ENCODE data around the gene MYBPH.

Gene MYBPH

DNA sequence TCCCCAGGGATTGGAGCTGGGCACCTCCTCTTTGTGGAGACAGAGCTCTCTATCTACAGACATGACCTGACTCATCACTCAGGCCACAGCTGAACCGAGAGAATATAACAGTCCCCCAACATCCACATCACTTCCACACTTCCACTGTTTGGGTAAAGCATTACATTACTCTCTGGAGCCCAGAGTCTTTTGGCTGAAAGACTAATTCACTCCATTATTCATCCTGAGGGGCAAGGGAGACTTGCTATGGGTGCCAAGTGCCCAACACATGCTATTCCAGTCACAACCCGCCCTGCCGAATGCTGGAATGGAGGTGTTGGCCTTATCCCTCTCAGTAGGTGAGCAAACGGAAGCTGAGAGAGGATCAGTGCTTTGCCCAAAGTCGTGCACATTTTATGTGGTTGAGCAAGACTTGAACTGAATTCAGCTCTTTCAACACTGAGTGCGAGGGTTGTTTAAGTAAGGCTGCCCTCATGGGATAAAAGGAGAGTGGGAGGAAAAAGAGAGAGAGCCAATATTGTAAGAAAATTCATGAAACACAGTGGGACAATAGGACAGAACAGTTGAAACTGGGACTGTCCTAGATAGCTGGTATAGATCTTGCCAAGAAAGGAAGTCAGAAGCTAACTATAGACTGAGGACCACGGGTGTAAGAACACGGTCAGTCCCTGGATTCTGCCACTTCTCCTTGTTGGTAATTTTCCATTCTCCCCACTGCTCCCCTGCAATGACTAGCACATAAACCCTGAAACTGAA, 24.4 kb upstream of the MYBPH start:
- DNase-seq: no peak

DNA sequence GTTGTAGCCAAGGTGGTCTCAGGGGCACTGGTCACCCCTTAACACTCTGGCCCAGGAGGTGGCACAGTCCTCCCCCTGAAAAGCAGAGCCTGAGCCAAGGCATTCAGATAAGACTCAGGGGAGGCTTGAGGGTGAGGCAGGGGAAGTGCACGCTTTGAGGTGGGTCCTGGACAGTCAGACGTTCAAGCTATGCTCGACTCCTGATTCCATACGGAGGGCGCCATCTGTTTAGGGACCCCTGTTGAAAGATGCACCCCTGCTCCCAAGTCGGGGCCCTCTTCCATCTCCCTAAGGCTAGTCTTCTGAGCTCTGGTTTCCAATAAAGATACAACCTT, 23.8 kb upstream of the MYBPH start:
- no peak for DNase-seq

GRCh38 chr1:203199002-203199401, 23.4 kb upstream of the MYBPH start:
- no peak for DNase-seq

- no peak for DNase-seq
Observed at GRCh38 chr1:203197625-203198024, 22.0 kb upstream of the MYBPH start.

GRCh38 chr1:203196371-203196770, 20.7 kb upstream of the MYBPH start:
- no peak for DNase-seq

GRCh38 chr1:203190949-203191348, 15.3 kb upstream of the MYBPH start:
- DNase-seq: no peak

- no peak for DNase-seq
Observed at GRCh38 chr1:203189951-203190352, 14.3 kb upstream of the MYBPH start.

GRCh38 chr1:203188686-203189232, 13.1 kb upstream of the MYBPH start:
- DNase-seq: no peak

- DNase-seq: no peak
Observed at GRCh38 chr1:203187689-203188264, 12.2 kb upstream of the MYBPH start.

- DNase-seq: no peak
Observed at GRCh38 chr1:203187304-203187685, 11.7 kb upstream of the MYBPH start.

- DNase-seq: no peak
Observed at GRCh38 chr1:203186446-203187303, 11.0 kb upstream of the MYBPH start, which contains the start of gene CHI3L1. Gene CHI3L1, minus strand, starts transcription at chr1:203186704. Its CDS starts 81 bp downstream, at chr1:203186623.

GRCh38 chr1:203186091-203186445, 10.4 kb upstream of the MYBPH start:
- DNase-seq: no peak

DNA sequence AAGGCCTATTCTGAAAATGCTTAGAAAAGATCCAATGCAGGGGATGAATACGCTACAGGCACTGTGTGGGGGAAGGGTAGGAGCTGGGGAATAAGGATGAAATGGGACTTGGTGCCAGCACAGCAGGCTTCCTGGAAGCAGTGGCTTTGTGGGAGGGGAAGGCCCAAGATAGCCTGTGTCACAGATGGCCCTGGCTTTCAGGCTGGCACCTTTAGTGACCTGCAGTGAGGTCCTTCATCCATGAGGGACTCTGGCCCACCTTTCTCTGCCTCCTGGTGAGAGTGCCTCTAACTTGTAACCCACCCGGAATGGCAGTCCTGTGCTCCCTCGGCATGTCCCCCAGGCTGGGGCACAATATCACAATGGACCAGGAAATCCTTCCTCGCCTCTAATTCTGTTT, 10.0 kb upstream of the MYBPH start:
- DNase-seq: no peak

DNA sequence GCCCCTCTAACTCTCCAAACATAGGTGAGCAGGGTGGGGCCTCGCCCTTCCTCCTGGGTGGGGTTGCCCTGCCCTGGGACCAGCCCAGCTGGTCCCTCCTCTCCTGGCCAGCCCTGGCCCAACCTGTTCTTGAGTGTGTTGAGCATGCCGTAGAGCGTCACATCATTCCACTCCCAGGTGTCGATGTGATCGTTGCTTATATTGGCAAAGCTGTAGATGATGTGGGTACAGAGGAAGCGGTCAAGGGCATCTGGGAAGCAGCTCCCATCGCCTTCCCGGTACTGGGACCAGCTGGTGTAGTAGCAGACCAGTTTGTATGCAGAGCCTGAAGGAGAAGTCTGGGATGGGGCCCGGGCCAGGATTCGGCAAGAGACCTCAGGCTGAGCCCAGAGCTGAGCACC, 9.4 kb upstream of the MYBPH start:
- DNase-seq: no peak

DNA sequence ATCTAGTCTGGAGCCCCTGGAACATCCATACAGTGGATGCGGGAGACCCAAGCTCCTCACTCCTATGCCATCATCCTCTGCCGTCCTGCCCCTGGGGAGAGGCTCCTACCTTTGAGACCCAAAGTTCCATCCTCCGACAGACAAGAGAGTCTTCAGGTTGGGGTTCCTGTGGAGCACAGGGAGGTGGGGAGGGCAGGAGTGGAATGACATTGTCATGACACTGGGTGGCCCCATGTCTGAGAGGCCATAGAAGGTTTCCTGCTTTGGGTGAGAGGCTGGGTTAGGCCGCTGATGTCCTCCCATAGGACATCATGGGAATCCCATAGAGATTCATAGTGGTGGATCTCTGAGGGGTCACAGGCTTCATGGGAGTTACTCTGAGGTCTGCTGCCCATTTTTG, 8.8 kb upstream of the MYBPH start:
- no peak for DNase-seq

DNA sequence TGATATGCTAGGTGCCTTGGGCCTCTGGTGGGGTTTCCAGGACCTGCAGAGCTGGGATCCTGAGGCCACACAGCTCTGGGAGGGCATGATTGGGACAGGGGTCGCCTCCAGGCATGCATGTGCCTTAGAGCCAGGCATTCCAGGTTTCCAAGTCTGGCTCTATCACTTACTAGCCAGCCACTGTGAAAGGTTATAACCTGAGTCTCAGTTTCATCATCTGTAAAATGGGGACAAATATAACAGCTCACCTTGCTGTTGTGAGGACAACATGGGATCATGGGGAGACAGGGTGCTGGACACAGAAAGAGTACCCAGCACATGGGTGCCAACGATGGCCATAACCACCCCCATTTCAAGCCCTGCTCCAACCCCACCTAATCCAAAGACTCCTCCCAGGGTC, 8.2 kb upstream of the MYBPH start:
- DNase-seq: no peak

DNA sequence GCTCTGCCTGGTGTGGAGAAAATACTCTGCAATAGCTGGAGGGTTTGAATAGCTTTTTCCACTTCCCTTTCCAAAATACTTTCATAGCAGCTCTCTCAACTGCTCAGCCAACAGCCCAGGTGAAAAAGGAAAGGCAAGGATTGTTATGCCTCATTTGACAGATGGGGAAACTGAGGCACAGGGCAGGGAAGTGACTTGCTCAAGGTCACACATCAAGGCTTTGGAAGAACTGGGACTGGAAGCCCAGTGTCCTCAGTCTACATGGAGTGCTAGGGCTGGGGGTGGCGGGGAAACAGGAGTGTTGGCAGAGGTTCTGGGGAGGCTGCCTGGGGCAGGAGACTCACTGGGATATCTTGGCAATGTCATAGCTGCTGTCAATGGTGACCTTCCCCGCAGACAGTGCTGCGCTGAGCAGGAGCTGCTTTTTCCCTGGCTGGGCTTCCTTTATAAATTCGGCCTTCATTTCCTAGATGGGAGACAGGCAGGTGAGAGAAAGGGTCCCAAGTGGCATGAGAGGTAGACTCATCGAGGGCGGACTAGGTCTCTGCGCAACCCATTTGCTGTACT, 6.8 kb upstream of the MYBPH start:
- DNase-seq: no peak

GRCh38 chr1:203181586-203182386, 6.2 kb upstream of the MYBPH start:
- DNase-seq: no peak

DNA sequence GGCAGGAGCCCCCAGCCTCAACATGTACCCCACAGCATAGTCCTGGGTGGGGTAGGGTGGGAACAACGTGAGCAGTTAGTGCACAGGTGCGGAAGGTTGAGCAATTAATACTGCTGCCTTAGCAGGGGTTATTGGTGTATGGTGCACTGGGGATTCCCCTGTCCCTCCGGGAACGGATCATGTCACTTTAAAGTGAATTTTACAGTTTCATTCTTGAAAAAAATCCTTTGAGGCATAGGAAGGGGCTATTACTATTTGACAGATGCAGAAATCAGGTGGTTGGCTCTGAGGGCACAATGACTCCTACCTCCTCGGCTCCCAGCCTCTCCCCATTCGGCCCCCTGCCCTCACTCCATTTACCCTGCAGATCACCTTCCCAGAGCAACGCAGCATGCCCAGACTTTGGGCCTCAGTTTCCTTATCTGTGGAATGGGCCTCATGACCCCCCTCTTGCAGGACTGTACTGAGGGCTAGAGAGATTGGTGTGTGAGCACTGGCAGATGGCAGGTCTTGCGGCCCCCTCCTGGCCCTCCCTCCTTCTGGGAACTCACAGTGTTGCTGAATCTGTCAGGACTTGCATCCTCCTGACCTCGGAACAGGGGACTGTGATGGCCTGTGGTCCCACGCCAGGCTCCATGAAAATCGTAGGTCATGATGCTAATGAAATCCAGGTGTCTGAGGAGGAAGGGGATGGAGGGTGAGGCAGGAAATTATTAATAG, 5.1 kb upstream of the MYBPH start:
- no peak for DNase-seq

- no peak for DNase-seq
Observed at GRCh38 chr1:203179667-203180005, 4.0 kb upstream of the MYBPH start.

- no peak for DNase-seq
Observed at GRCh38 chr1:203178821-203179666, 3.4 kb upstream of the MYBPH start.

Measured in activated naive CD4-positive, alpha-beta T cell treated with Interleukin-2 at 50 U/mL for 16 hours (primary cell).